ENCODE measurements around the gene CDIPT. TPM values are rescaled to one million over a fixed set of nuclear protein-coding genes. Genes with fewer than 3 reads are reported as not detected.

The CDIPT gene
- total RNA-seq, 4 donors from 2014 or later = 39.6 to 122 (median 91.2) TPM

- TF ChIP-seq CTCF (IDR thresholded peaks at IDR 0.05) = no peak
- no peak for TF ChIP-seq POLR2A (IDR thresholded peaks at IDR 0.05)
- H3K36me3 ChIP-seq = no peaks in the 10 kb centered on the region
- H3K4me3 ChIP-seq = no peak overlapping the region
- H3K27ac ChIP-seq = no peak overlapping the region
- H3K4me1 ChIP-seq = no peaks in the 10 kb centered on the region
- no peak for DNase-seq
- H3K9me3 ChIP-seq = no peaks in the 10 kb centered on the region
- H3K27me3 ChIP-seq = no peaks in the 10 kb centered on the region
Observed at GRCh38 chr16:29908719-29909220, 45.7 kb upstream of the CDIPT start.

GRCh38 chr16:29907973-29908372 is 44.9 kb upstream of the CDIPT start:
- Histone ChIP-seq H3K27me3 (no peaks in the 10 kb centered on the region), H3K36me3 (no peaks in the 10 kb centered on the region), H3K9me3 (no peaks in the 10 kb centered on the region), H3K27ac (no peak overlapping the region), H3K4me1 (no peaks in the 10 kb centered on the region), H3K4me3 (no peak overlapping the region)
- TF ChIP-seq POLR2A (IDR thresholded peaks at IDR 0.05) (no peak), CTCF (IDR thresholded peaks at IDR 0.05) (no peak)
- no peak for DNase-seq

- Histone ChIP-seq H3K27ac (no peak overlapping the region), H3K4me1 (no peaks in the 10 kb centered on the region), H3K9me3 (no peaks in the 10 kb centered on the region), H3K36me3 (no peaks in the 10 kb centered on the region), H3K4me3 (no peak overlapping the region), H3K27me3 (no peaks in the 10 kb centered on the region)
- no peak for TF ChIP-seq POLR2A (IDR thresholded peaks at IDR 0.05)
- TF ChIP-seq CTCF (IDR thresholded peaks at IDR 0.05) = no peak
- DNase-seq = no peak
Observed at GRCh38 chr16:29906520-29907244, 43.7 kb upstream of the CDIPT start.

GRCh38 chr16:29905668-29906067 is 42.6 kb upstream of the CDIPT start:
- TF ChIP-seq POLR2A (IDR thresholded peaks at IDR 0.05) = no peak
- no peak for TF ChIP-seq CTCF (IDR thresholded peaks at IDR 0.05)
- Histone ChIP-seq H3K4me3 (no peak overlapping the region), H3K36me3 (no peaks in the 10 kb centered on the region), H3K27me3 (no peaks in the 10 kb centered on the region), H3K9me3 (no peaks in the 10 kb centered on the region), H3K4me1 (peaks cover 0 to 4% (median 0%) of the 10 kb centered on the region in 4 donors), H3K27ac (no peak overlapping the region)
- no peak for DNase-seq

- Histone ChIP-seq H3K4me3 (no peak overlapping the region), H3K36me3 (no peaks in the 10 kb centered on the region), H3K4me1 (peaks cover 0 to 12% (median 3%) of the 10 kb centered on the region in 4 donors), H3K27ac (no peak overlapping the region), H3K27me3 (no peaks in the 10 kb centered on the region), H3K9me3 (no peaks in the 10 kb centered on the region)
- no peak for DNase-seq
- TF ChIP-seq CTCF (IDR thresholded peaks at IDR 0.05) (no peak), POLR2A (IDR thresholded peaks at IDR 0.05) (no peak)
Observed at GRCh38 chr16:29904947-29905346, 41.9 kb upstream of the CDIPT start.

Measured in Peyer's patch (tissue), 4 donors.